Measurements from ENCODE around the gene KDM4C.

Gene KDM4C

DNA sequence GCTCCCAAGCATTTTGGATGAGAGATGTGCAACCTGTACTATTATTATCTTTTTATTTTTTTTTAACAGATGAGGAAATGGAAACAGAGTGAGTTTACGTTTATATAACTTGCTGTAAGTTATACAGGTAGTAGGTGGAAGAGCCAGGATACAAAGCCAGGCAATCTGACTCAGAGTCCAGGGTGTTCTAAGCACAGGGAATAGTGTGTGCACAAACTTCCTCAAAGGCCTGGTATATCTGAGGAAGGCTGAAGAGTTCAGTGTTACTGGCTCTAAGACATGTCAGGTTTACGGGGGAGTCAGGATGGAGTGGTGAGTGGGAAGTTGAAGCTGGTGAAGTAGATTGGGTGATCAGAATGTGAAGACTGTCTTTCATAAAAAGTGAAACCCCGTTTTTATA, 353.6 kb downstream of the KDM4C start:
- H4K20me1 ChIP-seq (ENCODE audit: low read depth, low read length) = no peaks in the 10 kb centered on the region
- no peak overlapping the region for H3K4me2 ChIP-seq (ENCODE audit: low read depth, low read length, poor library complexity, severe bottlenecking)
- TF ChIP-seq EZH2phosphoT487 (conservative IDR thresholded peaks at IDR 0.05; ENCODE audit: low read length) = no peak
- TF ChIP-seq, protein P1, sequence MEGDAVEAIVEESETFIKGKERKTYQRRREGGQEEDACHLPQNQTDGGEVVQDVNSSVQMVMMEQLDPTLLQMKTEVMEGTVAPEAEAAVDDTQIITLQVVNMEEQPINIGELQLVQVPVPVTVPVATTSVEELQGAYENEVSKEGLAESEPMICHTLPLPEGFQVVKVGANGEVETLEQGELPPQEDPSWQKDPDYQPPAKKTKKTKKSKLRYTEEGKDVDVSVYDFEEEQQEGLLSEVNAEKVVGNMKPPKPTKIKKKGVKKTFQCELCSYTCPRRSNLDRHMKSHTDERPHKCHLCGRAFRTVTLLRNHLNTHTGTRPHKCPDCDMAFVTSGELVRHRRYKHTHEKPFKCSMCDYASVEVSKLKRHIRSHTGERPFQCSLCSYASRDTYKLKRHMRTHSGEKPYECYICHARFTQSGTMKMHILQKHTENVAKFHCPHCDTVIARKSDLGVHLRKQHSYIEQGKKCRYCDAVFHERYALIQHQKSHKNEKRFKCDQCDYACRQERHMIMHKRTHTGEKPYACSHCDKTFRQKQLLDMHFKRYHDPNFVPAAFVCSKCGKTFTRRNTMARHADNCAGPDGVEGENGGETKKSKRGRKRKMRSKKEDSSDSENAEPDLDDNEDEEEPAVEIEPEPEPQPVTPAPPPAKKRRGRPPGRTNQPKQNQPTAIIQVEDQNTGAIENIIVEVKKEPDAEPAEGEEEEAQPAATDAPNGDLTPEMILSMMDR (IDR thresholded peaks at IDR 0.05; ENCODE audit: insufficient read depth, low read length, poor library complexity, severe bottlenecking) = no peak
- no peaks in the 10 kb centered on the region for H3K27me3 ChIP-seq (ENCODE audit: low read length)
- no peaks in the 10 kb centered on the region for H3F3A ChIP-seq (ENCODE audit: insufficient read depth)
- no peaks in the 10 kb centered on the region for H3K9me2 ChIP-seq (replicated peaks; ENCODE audit: insufficient read depth, low read length)
- H3K9me3 ChIP-seq (ENCODE audit: insufficient read depth, low read length) = no peaks in the 10 kb centered on the region
- H3K36me3 ChIP-seq (ENCODE audit: low read length) = no peaks in the 10 kb centered on the region
- no peak overlapping the region for H3K4me3 ChIP-seq (ENCODE audit: insufficient read depth, low read length, poor library complexity, severe bottlenecking)
- H3K9ac ChIP-seq (ENCODE audit: low read length) = no peak overlapping the region
- H2AFZ ChIP-seq (ENCODE audit: low read depth, low read length, severe bottlenecking) = no peak overlapping the region
- no peaks in the 10 kb centered on the region for H3K79me2 ChIP-seq (ENCODE audit: insufficient read depth, low read length)
- no peak overlapping the region for H3K27ac ChIP-seq (ENCODE audit: low read depth, low read length)

DNA sequence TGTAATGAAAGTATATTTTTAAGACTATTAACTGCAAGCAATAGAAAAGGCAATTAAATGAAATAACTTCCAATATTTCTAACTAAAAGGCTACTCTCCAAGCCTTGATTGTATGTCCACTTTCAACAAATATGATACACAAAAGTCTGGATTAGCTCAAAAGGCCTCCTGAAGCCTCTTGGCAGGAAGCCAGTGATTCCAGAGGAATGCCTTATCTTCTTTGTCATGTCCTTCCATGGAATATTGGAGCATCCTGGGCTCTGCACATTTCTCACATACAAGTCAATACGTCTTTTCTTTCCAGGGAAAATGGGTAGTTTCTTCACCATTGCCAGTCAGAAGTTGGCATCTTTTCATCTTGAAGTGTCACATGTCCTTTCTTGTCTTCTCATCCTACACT, 357.8 kb downstream of the KDM4C start:
- H3K9ac ChIP-seq (ENCODE audit: low read length) = no peak overlapping the region
- H3K9me2 ChIP-seq (replicated peaks; ENCODE audit: insufficient read depth, low read length) = no peaks in the 10 kb centered on the region
- TF ChIP-seq EZH2phosphoT487 (conservative IDR thresholded peaks at IDR 0.05; ENCODE audit: low read length) = no peak
- TF ChIP-seq, protein P1 (IDR thresholded peaks at IDR 0.05; ENCODE audit: insufficient read depth, low read length, poor library complexity, severe bottlenecking) = no peak
- H4K20me1 ChIP-seq (ENCODE audit: low read depth, low read length) = no peaks in the 10 kb centered on the region
- no peaks in the 10 kb centered on the region for H3K36me3 ChIP-seq (ENCODE audit: low read length)
- H3K27ac ChIP-seq (ENCODE audit: low read depth, low read length) = no peak overlapping the region
- H2AFZ ChIP-seq (ENCODE audit: low read depth, low read length, severe bottlenecking) = no peak overlapping the region
- H3F3A ChIP-seq (ENCODE audit: insufficient read depth) = no peaks in the 10 kb centered on the region
- H3K9me3 ChIP-seq (ENCODE audit: insufficient read depth, low read length) = no peaks in the 10 kb centered on the region
- no peak overlapping the region for H3K4me2 ChIP-seq (ENCODE audit: low read depth, low read length, poor library complexity, severe bottlenecking)
- no peaks in the 10 kb centered on the region for H3K27me3 ChIP-seq (ENCODE audit: low read length)
- H3K79me2 ChIP-seq (ENCODE audit: insufficient read depth, low read length) = no peaks in the 10 kb centered on the region
- H3K4me3 ChIP-seq (ENCODE audit: insufficient read depth, low read length, poor library complexity, severe bottlenecking) = no peak overlapping the region

DNA sequence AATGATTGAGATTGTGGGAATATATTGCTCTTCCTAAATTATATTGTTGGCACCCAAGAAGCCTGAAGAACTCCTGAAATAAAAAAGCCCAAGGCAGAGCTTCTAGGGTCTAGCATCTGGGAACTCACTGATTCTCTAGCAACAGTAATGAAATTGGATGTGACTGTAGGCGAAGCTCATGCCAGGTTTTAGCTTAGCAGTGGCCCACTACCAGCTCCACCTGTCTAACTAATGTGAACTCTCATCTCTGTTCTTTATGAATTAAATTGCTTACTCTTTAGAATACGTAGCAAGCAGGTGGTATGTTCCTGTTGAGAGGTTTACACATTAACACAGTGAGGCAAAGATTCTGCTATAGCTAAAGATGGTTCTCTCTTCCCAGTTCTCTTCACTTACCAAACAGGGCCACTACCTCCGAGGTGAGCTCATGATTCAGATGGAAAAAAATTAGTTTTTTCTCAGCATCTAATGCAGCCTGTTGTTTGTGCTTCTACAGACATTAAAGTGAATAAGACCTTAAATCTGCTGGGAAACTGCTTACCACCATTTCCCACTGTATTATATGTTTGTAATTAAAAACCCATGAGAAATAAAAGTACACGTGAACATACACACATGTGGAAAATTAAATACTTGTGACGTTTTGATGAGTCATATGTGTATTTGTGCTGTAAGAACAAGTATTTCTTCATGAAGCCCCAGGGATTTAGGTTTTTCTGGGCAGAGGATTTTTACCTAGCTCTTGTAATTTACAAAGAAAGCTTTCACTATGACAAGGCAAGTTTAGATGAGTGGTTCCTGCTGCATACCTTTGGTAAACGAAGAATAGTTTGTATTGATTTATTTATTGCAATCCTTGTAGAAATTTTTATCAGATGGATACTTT, 360.1 kb downstream of the KDM4C start:
- H3K27ac ChIP-seq (ENCODE audit: low read depth, low read length) = no peak overlapping the region
- TF ChIP-seq, protein P1 (IDR thresholded peaks at IDR 0.05; ENCODE audit: insufficient read depth, low read length, poor library complexity, severe bottlenecking) = no peak
- TF ChIP-seq EZH2phosphoT487 (conservative IDR thresholded peaks at IDR 0.05; ENCODE audit: low read length) = no peak
- H3K79me2 ChIP-seq (ENCODE audit: insufficient read depth, low read length) = no peaks in the 10 kb centered on the region
- no peaks in the 10 kb centered on the region for H3K9me3 ChIP-seq (ENCODE audit: insufficient read depth, low read length)
- no peaks in the 10 kb centered on the region for H3F3A ChIP-seq (ENCODE audit: insufficient read depth)
- no peaks in the 10 kb centered on the region for H4K20me1 ChIP-seq (ENCODE audit: low read depth, low read length)
- no peak overlapping the region for H3K4me3 ChIP-seq (ENCODE audit: insufficient read depth, low read length, poor library complexity, severe bottlenecking)
- H2AFZ ChIP-seq (ENCODE audit: low read depth, low read length, severe bottlenecking) = no peak overlapping the region
- no peaks in the 10 kb centered on the region for H3K27me3 ChIP-seq (ENCODE audit: low read length)
- H3K9ac ChIP-seq (ENCODE audit: low read length) = no peak overlapping the region
- no peaks in the 10 kb centered on the region for H3K36me3 ChIP-seq (ENCODE audit: low read length)
- no peaks in the 10 kb centered on the region for H3K9me2 ChIP-seq (replicated peaks; ENCODE audit: insufficient read depth, low read length)
- no peak overlapping the region for H3K4me2 ChIP-seq (ENCODE audit: low read depth, low read length, poor library complexity, severe bottlenecking)

Measured in SU-DHL-6 (cell line).